GOT3 (cell line): ENCODE data around the gene LHPP.

Experiments used
- DNase-seq: peaks from one replicate; lab custom pipeline; 2025; ENCODE audit warnings: mixed read lengths; lab: John Stamatoyannopoulos, UW

Gene LHPP

DNA sequence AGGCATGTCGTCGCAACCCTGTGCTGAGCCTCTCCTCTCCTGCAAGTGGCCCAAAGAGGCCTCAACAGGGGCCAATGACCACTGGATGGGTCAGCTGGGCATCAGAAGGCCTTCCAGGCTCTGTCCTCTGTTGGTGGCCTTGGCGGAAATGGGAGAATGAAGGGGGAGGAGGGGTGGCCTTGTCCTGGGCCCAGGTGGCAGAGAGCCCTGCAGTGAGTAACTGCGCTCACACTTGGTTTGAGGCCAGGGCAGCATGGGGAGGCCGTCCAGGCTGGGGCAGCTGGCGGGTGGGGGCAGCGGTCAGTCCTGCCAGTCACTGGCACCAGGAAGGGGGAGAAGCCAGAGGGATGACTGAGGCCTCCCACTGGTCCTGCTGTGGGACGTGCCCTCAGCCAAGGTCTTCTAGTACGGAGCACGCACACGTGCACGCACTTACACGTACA lies 59.8 kb downstream of the LHPP start:
- no peak for DNase-seq

DNA sequence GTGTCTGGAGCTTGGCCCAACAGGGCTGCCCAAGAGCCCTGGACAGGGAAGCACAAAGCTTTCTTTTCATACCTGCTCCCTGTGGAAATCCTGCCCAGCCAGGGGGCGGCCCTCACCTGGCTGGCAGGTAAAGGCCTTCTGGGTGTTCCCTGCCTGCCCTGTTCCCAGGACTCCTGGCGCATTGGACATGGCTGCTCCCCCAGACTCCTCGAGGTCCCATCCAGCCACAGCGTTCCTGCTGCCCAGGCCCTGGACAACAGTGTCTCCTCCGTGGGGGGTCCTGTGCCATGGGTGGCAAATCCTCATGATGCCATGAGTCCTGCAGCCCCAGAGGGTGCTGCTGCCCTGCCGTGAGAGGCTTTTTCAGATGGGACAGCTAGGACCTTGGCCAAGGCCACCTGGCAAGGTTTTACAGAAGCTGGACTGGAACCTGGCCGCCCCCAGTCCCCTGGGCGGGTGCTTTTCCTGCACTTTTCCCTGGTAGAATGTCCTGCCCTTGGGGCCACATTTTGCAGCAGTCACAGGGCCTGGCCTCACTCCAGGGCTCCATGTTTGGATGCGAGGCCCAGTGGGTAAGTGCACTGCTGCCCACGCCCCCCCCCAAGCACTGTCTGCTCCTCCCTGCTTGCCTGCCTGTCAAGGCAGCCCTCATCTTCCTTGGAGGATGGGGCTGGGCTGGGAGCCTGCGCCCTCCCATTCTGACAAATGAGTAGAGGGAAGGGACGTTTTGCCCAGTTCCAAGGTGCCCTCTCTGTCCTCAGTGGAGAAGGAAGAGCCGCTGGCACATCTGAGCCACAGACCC lies 60.7 kb downstream of the LHPP start:
- no peak for DNase-seq

DNA sequence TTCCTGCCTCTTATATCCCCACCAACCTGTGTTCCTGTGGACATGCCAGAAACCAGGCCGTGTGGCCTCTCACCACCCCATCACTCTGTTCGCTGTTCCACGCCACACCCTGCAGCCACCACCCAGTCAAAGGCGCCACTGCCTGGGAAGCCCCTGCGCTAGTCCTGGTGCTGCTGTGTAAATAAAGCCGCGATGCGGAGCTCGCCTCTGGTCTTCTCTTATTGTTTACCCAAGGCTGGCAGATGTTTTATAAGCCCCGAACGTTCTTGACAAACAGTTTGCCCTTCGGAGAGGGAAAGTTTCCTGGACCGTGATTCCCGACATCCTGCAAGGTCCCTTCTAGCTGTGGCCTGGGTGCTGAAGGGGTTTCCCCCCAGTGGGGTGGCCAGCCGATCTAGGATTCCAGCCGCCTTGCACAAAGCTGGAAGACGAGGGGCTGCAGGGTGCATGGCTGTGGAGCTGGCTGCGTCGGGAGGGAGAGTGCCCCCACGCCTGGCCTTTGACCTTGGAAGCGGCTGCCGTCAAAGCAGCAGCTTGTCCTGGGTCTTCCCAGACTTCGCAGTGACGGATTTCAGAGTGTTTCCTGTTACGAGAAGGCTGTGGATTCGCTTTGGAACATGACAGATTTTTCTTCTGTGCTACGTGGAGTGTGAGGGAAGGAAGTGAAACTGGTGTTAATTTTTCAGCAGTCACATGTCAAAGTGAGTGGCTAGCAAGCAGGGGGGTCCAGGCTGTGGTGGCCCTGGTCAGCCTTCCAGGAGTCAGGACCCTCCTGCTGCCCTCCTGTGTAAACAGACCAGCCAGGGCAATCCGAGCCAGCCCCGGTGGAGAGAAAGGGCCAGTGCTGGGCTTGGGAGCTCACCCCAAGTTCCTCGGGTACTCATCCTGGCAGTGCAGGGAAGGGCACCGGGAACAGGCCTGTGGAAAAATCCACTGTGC lies 61.6 kb downstream of the LHPP start:
- no peak for DNase-seq

DNA sequence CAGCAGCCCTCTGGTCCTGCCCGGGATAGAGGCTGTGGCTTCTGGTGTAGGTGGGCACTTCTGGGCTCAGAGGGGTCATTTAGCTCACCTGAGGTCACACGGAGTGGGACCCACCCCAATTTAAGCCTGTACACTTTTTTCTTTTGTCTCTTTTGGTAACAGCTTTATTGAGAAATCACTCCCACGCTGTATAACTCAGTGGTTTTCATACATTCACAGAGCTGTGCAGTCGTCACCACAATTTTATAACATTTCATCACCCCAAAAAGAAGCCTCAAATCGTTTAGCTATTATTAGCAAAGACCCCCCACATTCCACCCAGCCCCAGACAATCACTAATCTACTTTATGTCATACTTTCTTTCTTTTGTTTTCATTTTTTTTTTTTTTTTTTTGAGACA lies 62.3 kb downstream of the LHPP start:
- DNase-seq, result no peak

DNA sequence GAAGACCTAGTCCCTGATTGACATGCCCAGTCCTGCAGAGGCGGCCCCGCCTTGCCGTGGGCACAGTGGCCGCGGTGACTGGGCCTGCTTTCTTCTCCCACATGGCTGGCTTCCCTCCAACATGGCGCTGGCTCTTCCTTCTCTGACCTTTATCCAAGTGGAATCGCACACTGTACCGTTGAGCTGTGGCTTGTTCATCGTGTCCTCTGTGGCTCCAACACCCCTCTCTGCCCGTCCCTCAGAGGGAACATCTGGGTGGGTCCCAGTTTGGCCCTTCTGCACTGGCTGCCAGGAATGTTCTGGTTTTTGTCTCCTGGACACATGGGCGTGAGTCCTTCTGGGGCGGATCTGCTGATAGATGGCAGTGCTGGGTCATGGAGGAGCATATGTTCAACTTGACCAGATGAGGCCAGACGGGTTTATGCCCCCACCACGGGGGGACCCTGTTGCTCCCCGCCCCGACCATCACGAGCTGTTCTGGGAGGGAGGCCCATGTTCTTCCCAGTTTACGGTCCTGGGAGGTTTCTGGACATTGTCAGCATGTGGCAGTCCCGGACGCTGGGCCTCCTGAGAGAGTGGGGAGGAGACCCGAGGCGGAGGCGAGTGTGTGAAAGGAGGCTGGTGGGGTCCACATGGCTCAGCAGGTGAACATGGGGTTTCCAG lies 63.5 kb downstream of the LHPP start:
- no peak for DNase-seq

DNA sequence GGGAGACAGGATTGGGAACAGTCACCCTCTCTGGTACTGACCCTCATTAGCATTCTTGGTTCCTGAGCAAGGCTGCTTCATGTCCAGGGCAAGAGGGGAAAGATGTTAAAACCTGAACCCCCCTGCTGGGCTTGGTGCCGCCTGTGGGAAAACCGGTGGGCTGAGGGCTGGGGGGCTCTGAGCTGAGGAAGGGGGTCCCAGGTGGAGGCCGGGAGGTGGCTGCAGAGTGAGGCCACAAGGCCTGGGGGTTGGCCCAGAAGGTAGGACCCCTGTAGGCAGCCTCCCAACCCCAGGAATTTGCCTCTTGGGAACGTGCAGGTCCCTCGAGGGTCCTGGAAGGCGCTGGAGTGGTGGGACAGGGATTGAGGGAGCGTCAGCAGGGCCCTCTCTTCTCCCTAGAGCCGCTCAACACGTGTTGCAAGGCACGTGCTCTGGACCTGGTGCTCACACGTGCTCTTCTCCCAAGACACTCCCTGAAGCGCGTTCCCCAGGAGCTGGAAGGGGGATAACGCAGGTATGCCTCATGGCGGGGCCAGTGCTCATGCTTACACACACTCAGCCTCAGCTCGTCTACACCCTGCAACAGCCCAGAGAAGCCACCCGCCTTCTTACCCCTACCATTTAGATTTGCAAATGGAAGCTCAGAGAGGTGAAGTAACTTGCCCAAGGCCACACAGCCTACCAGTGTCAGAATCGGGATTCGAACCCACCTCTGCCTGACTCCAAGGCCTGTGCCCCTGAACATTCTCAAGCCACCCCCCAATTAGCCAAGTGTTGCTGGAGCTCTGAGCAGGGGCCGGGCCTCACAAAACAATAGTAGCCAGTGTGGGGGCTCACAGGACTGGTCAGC lies 64.4 kb downstream of the LHPP start:
- DNase-seq, result no peak

DNA sequence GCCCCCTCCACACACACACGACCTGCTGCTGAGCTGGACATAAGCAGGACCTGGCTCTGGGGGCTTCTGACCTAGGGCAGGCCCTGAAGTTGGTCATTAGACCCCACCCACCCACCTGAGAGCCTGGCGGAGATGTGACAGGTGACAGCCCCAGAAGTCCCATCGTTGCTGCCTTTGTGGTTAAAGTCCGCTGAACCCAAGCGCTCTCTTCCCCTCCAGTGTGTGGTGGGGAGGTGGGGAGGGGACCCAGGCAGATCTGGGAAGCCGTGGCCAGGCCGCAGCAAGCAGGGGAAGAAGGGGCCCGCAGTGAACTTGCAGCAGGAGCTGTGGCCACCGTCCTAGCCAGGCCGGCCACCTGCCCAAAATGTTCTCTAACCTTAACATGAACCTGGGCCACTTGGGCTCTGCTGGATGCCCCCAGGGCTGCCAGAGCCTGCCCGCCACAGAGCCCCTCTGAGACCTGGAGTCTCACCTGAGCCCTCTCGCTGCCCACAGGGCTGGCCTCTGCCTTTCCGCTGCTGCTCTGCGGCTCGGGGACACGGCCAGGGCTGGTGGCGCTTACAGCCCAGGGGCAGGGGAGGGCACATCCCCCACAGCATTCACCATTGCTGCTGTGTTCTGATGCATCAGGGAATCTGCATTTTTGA lies 65.1 kb downstream of the LHPP start:
- DNase-seq, result no peak

DNA sequence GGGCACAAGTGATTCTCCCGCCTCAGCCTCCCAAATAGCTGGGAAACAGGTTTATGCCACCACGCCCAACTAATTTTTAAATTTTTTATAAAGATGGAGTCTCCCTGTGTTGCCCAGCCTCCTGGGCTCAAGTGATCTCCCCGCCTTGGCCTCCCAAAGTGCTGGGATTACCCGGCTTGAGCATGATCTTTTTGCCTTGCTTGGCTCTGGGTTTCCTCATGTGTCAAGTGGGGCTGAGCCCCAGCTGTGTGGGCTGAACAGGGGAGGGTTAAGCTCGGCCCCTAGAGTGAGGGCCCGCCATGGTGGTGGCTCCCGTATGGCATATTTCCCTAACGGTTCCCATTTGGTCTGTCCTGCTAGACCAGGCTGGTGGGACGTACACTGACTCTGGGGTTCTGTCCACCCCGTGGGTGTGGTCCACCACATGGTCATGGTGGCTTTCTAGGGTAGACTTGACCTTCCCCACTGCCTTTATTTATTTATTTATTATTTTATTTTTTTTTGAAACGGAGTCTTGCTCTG lies 66.3 kb downstream of the LHPP start:
- DNase-seq, result no peak

DNA sequence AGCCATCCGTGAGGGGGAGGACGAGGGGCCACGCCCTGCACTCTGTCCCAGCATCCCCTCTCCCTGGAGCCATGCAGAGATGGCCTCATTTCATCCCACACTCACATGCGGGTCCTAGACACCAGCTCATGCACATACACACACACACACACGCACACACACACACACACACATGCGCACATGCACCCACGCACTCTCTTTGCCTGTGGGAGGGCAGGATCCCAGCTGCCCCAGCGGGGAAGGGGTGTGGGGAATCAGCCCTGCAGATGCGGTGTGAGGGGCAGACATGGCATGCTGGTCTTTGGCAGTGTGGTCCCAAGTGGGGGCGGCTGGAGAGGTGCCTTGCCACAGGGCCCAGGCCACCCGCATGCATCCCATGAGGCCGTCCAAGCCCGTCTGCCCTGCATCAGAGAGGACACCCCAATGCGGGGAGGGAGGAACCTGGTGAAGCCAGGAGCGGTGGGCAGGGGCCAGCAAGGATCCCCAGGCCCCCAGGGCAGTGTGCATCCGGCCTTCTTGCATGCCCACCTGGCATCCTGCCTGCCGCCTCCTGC lies 68.1 kb downstream of the LHPP start:
- DNase-seq, result no peak

DNA sequence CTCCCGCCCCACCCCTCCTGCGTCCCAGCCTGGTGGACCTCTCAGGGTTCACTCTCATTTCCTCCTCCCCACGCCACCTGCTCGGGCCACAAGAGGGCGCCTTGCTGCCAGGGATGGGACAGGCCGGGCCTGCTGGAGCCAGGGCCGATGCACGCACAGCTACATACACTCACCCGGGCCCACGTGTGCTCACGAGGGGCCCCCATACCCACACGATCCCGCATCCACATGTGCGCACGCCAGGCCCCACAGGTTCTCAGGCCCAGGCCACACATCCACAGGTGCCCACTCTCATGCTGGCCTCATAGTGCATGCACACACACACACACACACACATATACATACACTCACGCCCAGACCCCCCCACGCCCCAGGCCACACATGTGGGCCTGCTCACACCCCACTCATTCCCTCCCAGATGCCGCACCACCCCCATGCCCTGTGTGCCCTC lies 68.6 kb downstream of the LHPP start:
- DNase-seq, result peak; percentile 53

DNA sequence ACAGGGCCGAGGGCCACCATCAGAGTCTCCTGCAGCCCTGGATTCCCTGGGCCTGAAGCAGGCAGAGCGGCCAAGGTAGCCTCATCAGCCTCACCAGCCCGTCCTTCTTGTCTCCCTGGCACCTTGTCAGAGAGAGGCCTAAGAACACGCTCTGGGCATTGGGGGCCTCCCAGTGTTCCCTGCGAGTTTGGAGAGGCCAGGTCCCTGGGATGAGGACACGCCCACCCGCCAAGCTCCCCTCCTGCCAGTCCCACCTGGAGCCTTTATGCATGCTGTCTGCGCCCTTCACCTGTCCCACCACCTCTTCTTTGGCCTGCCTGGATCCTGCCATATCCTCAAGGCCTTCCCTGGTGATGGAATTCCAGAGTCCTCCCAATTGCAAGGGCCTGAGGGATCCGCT lies 69.2 kb downstream of the LHPP start:
- DNase-seq, result no peak

DNA sequence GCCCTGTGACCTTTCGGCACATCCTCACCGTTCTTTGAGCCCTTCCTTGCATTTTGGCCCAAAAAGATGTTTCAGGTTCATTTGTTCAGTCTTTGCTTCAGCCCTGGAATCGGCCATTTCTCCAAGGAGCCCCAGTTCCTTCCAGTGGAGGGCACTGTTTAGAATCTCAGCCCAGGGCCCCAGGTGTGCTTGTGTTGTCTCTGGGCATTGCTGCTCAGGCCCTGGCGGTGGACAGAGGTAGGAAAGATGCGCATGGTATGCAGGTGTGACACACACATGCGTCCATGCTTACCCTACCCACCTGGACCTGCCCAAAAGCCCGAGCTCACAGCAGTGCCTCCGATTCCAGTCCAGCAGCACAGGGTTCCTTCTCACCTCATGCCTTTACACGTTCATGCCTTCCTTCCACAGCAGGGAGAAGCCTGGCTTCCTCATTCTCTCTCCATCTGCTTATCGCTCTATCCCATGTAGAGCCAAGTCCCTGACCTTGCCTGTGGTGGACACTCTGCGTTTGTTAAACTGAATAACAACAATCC lies 70.6 kb downstream of the LHPP start:
- no peak for DNase-seq

DNA sequence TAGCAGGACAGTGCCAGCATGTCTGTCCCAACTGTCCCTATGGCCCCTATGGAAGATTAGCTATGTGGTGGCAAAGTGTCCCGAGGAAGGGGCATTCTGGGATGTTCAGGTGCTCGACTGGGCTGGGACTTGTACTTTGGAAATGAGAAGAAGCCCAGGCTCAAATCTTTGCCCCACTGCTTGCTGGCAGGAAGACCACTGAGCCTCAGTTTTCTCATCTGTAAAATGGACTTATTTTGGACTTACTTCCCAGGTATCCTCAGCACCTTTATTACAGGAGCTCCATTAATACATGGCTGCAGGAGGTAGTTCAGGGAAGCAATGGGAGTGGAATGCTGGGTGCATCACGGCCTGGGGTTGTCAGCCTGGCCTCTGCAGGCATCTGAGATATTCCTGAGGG lies 71.2 kb downstream of the LHPP start:
- DNase-seq, result no peak

DNA sequence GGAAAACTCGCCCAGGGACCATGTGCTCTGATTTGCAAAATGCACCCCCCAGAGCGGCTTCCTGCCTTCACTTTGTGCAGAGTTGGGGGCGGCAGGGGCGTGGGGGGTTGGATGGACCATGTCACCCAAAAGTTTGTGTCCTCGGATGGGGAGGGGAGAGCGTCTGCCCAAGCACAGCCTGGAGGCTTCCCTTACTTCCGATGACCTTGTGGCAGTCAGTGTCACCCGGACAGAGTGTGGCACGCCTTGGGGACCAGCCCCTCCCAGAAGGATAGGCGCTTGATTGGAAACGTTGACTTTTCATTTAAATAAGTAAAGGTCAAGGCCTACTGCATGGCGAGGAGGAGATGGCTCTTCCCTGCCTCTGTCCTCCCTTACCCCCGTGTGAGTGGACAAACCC lies 71.6 kb downstream of the LHPP start:
- DNase-seq, result no peak

DNA sequence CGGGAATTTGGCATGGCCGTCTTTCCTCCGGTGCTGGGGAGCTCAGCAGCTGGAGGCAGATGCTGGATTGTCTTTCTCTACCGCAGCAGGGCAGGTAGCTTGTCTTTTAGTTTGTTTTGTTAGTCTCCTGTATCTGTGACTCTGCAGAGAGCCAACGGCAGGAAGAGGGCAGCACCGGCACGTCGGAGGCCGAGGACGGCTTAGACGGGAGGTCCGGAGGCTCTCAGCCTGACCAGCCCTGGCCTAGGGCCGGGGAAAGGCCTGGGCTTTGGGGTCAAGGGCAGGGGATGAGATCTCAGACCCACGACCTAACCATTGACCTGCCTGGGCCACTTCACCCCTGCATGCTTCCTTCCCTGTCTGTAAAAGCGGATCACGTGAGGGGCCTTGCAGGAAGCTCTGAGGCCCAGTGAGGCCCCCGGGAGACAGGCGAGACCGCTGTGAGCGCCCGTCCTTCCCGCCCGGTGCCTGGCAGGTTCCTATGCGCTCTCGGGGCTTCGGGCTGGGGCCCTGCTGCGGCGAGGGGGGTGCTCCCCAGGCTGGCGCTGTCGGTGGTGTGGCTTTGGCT lies 72.7 kb downstream of the LHPP start:
- DNase-seq, result no peak

DNA sequence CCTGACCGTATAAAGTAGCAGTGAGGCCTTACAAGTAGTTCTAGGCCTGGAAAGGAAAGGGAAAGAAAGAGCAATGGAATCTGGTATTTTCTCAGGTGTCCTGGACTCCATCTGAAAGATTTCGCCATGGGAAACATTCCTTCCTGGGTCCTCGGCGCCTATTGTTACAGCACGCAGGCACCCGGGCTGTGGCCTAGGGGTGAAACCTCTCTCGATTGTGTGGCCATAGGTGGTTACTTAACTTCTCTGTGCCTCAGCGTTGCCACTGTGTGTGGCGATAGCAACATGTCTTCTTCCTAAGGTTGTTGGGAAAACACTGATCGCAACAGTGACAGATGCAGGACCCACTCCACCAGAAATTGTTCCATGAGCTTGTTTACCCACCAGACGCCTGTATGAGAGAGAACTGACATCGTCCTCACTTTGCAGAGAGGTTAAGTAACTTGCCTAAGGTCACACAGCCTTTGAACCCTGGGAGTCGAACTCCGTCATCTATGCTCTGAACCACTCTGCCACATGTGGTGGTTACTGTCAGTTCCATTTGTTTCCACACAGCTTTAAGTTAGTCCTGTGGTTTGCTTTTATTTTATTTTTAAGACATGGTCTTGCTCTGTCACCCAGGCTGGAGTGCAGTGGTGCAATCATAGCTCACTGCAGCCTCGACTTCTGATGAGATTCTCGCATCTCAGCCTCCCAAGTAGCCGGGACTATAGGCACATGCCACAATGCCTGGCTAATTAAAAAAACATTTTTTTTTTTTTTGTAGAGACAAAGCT lies 73.4 kb downstream of the LHPP start:
- no peak for DNase-seq

DNA sequence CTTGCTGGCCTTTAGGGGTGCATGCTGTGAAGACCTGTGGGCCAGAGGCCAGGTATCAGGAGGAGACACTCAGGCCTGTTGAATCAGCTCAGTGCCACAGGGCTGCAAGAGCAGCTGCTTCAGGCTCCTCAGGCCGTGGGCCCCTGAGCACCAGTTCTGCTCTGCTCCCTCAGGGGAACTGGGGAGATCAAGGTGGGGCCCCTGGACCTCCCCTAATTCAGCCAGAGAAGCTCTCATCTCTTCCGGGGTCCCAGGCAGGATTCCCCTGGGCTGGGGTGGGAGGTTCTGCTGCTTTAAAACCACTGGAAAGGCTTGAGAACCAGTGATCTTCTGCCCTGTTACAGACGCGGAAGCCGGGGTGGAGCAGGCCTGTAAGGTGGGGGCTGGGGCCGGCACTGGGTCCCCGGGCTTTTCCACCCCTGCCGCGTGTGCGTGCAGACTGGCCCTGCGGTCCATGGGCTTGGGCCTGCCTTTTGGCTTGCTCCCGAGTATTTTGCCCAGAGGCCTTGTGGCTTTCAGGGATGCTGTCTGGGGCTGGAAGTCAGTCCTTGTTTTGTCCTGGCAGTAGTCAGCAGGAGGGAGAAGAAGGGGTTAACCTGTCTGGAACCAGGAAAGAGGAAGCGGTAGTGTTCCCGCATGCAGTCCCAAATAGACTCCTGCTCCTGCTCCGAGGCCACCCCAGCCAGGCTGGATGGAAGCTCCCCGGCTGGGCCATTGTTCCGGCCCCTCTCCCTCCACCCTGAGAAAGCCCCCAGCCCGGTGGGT lies 74.3 kb downstream of the LHPP start:
- no peak for DNase-seq

DNA sequence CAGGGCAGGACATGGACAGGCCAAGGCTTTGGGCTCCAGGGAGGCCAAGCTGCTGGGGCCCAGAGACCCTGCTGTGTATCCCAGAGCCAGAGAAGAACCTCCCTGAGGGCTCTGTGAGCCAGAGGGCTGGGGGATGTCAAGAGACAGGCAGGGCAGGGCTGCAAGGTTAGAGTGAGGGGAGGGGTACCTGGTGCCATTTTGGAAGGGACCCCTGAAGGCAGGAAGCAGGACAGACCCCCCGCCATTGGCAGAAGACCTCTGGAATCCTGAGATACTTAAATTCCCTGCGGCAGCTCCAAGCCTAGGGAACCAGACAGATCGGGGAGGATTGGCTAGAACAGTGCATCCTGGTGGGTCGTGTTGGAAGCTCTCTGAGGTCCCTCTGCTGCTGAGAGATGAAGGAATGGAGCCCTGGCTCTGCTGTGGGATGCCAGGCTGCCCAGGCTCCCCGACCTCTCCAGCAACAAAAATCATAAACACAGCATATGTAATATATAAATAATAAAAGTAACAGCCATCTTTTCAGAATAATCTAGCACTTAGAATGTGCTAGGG lies 75.0 kb downstream of the LHPP start:
- no peak for DNase-seq
